Upper lobe of right lung (tissue), 1 donor: ENCODE results near the gene SOX14. TPM values are rescaled to one million over a fixed set of nuclear protein-coding genes. Genes with fewer than 3 reads are reported as not detected.

ENCODE experiments used
- ATAC-seq: fragments of 200-7000 bp; cut with Tn5 transposase; one replicate; pipeline ENCODE4 v1.9.1; 2020; ENCODE audit warnings: mild to moderate bottlenecking, moderate library complexity
- DNase-seq: peaks from one replicate; pipeline ENCODE4 v3.0.0-alpha.2; 2020
- H3K27ac ChIP-seq: fragments of 200-600 bp; one replicate; pipeline ENCODE4 v1.8.0; 2022
- H3K27me3 ChIP-seq: fragments of 200-600 bp; one replicate; pipeline ENCODE4 v1.8.0; 2022; ENCODE audit warnings: mild to moderate bottlenecking
- H3K36me3 ChIP-seq: fragments of 200-600 bp; one replicate; pipeline ENCODE4 v1.8.0; 2022
- H3K4me1 ChIP-seq: fragments of 200-600 bp; one replicate; pipeline ENCODE4 v1.8.0; 2022
- H3K4me3 ChIP-seq: fragments of 200-600 bp; one replicate; pipeline ENCODE4 v1.8.0; 2022; ENCODE audit warnings: mild to moderate bottlenecking
- H3K9me3 ChIP-seq: fragments of 200-600 bp; one replicate; pipeline ENCODE4 v1.8.0; 2022
- CTCF ChIP-seq: fragments of 200-600 bp; IDR thresholded peaks from one replicate; pipeline ENCODE4 v1.8.0; 2022; ENCODE audit warnings: antibody characterized with exemption
- intact Hi-C: fragments of 100-400 bp; cut with DNase I; formaldehyde crosslinking; loops from one replicate; pipeline ENCODE4 v1.11.0; 2022
- long read RNA-seq: library from polyadenylated mRNA; unstranded; transcript quantifications from one replicate; pipeline ENCODE4 v2.0.0, GENCODE V29; 2021
- total RNA-seq: library from RNA; stranded (reverse); fragmentation: NEBNext Ultra II Directional; extraction: Animal tissue kit (Norgen Biotek cat#: 25700); gene quantifications from one replicate; pipeline ENCODE4 v1.2.1, GENCODE V29; 2021
- donor health status: DM: no; HTN: yes; CAD: no; lungs with severe emphysema.

SOX14 gene
- total RNA-seq = not detected
- long read RNA-seq = 0 reads

DNA sequence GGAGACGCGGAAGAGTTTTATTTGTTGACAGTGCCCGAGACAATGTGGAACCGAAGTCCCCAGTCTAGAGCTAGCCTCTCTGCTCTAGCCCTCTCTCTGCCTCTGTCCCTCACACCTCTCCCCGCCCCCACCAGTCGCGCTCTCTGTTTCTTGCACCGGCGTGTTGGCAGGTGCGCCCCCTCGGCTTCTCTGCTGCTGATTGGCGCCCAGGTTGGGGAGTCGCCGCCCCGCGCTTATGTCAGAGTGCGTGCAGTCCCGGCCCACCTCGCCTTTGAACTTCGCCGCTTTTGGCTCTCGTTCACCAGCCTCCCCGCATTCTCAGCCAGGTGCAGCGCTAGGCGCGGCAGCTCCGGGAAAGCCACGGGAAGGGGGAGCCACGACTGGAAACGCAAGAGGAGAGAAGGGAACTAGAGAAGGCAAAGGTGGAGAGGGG lies at the start of gene SOX14:
Gene SOX14, plus strand, starts transcription at position 315 of the 433 bp plus-strand sequence. CDS start 470 bp downstream, outside the sequence.
- Histone ChIP-seq H3K4me3 (peak within 1 kb of the TSS; percentile 19), H3K27ac (no peak within 1 kb of the TSS), H3K27me3 (peaks cover 90% of the 10 kb centered on the region), H3K36me3 (no peaks in the 10 kb centered on the region), H3K9me3 (no peaks in the 10 kb centered on the region), H3K4me1 (peaks cover 10% of the 10 kb centered on the region)
- DNase-seq (peak; percentile 85), ATAC-seq (peak; percentile 63)
- intact Hi-C loops = no loop called here
- no peak for TF ChIP-seq CTCF

GRCh38 chr3:137714551-137714950 lies 49.6 kb upstream of the SOX14 start:
- TF ChIP-seq CTCF = no peak

GRCh38 chr3:137724240-137724639 lies 39.9 kb upstream of the SOX14 start:
- Histone ChIP-seq H3K4me3 (no peak overlapping the region), H3K27me3 (no peaks in the 10 kb centered on the region), H3K4me1 (no peaks in the 10 kb centered on the region), H3K27ac (no peak overlapping the region), H3K36me3 (no peaks in the 10 kb centered on the region), H3K9me3 (no peaks in the 10 kb centered on the region)
- no peak for ATAC-seq
- intact Hi-C loops = no loop called here
- TF ChIP-seq CTCF = no peak
- DNase-seq = no peak

More at GRCh38 chr3:137714551-137714950, 49.6 kb upstream of the SOX14 start:
- DNase-seq (no peak), ATAC-seq (no peak)
- Histone ChIP-seq H3K27me3 (no peaks in the 10 kb centered on the region), H3K9me3 (no peaks in the 10 kb centered on the region), H3K27ac (no peak overlapping the region), H3K36me3 (no peaks in the 10 kb centered on the region), H3K4me1 (no peaks in the 10 kb centered on the region), H3K4me3 (no peak overlapping the region)
- intact Hi-C loops = no loop called here

- no peak overlapping the region for H3K4me3 ChIP-seq
- no peak for DNase-seq
- TF ChIP-seq CTCF = no peak
- H3K27me3 ChIP-seq = no peaks in the 10 kb centered on the region
- H3K27ac ChIP-seq = no peak overlapping the region
- no peaks in the 10 kb centered on the region for H3K9me3 ChIP-seq
- H3K36me3 ChIP-seq = no peaks in the 10 kb centered on the region
- ATAC-seq = no peak
- intact Hi-C loops = no loop called here
- no peaks in the 10 kb centered on the region for H3K4me1 ChIP-seq
These were observed 26.9 kb upstream of the SOX14 start for GRCh38 chr3:137737208-137737607.

- no peaks in the 10 kb centered on the region for H3K27me3 ChIP-seq
- no peaks in the 10 kb centered on the region for H3K36me3 ChIP-seq
- intact Hi-C loops = no loop called here
- DNase-seq (no peak), ATAC-seq (no peak)
- H3K4me1 ChIP-seq = no peaks in the 10 kb centered on the region
- no peaks in the 10 kb centered on the region for H3K9me3 ChIP-seq
- TF ChIP-seq CTCF = no peak
- H3K27ac ChIP-seq = no peak overlapping the region
- no peak overlapping the region for H3K4me3 ChIP-seq
These were observed 25.4 kb upstream of the SOX14 start for GRCh38 chr3:137738710-137739109.

DNA sequence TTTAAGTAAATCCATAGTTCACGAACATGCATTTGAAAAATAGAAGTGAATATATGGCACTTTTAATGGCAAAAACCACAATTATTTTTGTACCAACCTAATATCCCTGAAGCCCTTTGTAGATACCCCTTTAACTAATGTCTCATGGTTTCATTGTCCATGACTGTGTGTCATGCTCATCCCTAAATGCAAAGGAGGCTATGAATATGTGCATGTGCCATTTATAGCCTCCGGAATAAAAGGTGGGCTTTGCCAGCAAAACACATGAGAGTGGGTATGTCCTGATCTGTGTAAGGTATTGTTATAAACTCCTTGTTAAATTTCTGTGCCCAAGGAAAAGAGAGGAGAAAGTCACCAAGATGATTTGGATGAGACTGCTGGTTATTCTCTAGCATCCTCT lies 20.5 kb upstream of the SOX14 start:
- ATAC-seq (no peak), DNase-seq (no peak)
- H3K4me3 ChIP-seq = no peak overlapping the region
- no peaks in the 10 kb centered on the region for H3K9me3 ChIP-seq
- intact Hi-C loops = no loop called here
- no peak for TF ChIP-seq CTCF
- H3K27ac ChIP-seq = no peak overlapping the region
- no peaks in the 10 kb centered on the region for H3K4me1 ChIP-seq
- no peaks in the 10 kb centered on the region for H3K36me3 ChIP-seq
- H3K27me3 ChIP-seq = no peaks in the 10 kb centered on the region
